ENCODE measurements around the gene RABGGTA.
"Not testable (repeated sequence)": the region's sequence is repeated elsewhere in the genome, so short reads cannot be mapped to it uniquely, and the experiment has no call there.

Gene RABGGTA

DNA sequence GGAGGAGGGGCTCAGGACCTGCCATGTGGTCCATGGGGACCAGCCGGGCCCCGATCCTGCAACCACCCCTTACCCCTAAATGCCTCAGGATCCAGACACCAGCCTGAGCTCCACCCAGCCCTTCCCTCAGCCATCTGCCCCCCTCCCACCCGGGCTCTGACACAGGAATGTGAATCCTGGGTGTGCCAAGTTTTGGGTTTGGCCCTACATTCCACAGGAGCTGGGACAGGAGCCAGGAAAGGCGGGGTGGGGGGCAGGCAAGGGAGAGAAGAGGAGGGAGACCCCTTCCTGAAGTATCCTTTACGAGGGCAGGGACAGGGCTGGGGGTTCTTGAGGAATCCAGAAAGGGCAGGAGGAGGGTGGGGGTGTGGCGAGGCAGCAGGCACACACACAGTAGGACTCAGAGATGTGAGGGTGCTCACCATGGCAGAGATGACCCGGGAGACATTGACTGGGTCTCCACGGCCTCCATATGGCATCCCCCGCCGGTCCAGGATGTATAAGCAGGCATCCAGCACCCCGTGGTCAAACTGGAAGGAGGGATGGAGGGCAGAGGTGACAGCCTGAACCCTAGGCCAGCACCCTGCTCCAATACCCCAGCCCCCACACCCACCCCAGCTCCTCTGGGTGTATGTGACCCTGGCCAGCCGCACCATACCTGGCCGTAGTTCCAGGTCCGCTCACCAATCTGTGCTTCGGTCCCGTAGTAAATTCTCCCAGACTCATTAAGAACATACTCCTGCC, 11.9 kb downstream of the RABGGTA start:
- peak; percentile 84 for DNase-seq

DNA sequence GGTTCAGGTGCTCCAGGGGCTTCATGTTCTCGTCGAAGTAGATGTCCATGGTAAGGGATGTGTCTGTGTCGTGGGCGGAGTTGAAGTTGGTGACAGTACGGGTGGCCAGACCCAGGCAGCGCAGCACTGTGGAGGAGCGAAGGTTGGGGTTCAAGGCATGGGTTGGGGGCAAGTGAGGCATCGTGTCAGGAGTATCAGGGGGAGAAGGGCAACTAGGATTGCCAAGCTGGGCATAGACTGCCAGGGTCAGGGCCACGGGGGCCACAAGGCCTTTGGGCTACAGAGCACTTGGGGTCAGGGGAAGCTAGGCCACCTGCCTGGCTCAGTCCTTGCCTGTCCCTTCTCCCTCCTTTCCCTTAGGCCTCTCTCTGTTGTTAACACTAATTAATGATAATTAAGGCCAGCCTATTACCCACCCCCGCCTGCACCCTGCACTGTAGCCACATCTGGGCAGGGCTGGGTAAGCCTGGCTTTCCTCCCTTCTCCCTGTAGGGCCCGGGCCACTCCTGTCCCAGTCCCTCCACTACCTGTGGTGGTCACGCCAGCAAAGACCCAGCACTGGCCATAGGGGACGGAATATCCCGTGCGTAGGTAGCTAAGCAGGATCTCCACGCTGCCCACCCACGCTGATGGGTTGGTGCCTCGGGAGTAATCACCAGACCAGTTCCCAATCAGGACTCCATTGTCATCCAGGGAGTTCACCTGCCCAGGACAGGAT, 12.7 kb downstream of the RABGGTA start:
- DNase-seq: no peak

DNA sequence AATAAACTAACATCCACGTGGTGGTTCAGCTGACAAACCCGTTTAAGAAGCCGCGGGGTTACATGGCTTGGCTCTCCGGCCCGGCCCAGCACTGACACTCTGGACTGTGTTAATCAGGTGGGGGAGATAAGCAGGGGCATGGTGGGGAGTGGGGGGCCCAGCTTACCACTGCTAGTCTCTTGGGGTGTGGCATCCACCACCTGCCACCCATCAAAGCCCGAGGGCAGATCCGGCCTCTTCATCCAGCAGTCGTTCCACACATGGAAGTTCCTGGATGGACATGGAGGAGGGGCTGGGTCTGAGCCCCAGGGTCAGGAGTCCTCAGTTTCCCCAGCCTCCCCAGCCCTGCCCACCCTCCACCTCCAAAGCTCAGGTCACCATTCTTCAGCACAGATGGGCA, 13.3 kb downstream of the RABGGTA start:
- DNase-seq: no peak

DNA sequence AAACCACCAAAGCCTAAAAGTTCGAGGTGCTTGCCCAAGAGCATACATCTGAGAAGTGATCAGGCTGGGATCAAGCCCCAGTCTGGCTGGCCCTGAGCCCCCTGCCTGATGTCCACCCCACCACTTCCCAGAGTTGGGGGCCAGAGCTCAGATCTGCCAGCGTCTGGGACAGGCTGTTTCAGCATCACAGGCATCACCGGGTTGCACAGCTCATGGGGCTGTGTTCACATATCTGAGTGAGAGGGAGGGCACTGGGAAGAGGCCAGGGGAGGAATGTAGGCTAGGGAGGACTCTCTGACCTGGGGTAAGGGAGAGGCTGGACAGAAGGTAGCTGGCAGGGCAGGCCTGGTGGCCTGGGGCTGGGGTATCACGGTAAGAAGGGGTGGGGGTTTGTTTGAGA, 14.4 kb downstream of the RABGGTA start:
- no peak for DNase-seq

DNA sequence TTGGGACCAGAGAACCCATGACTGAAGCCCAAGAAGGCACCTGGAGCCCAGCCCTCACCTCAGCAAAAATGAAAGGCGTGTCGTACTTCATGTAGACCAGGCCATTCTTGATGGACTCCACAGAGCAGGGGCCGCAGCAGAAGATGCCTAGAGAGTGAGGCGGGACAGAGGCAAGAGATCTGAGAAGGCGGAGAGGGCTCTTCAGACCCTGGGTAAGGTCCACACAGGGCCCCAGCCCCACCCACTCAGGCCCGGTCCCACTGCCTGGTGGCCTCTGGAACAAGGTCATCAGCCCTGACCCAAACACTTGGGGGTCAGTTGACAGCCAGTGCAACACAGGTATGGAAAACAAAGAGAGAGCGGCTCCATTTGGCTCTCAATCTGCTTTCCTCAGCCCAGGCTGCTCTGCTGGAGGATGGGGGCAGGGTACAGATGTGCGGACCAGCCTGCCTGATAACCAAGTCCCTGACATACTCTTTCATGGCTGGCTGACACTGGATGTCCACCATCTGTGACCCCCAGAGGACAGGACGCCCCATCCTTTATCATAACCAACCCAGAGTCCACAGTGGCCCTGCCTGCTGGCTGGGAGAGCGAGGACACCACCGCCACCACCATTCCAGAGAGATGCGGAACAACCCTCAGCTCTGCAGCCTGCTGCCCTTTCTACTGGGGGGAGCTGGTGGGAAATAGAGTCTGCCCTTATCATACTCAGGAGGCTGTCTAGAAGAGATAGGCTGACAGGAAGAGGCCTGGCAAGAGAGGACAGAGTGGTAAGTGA, 15.3 kb downstream of the RABGGTA start:
- DNase-seq: no peak

DNA sequence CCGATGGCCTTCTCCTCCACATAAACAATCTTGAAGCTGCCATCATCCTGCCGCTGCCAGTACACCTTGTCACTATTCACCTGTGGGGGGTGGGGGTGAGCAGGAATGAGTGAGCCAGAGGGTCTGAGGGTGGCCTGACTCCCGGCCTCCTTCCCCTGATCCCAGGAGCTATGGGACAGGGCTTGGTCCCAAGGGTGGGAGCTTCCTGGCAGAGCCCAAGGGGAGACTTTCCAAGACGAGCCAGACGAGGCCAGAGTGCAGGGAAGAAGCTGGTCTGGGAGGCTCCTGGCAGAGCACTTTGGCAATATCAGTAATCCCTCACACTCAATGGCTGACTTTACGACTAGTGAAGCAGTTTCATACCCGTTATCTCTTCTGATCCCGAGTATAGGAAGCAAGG, 16.0 kb downstream of the RABGGTA start:
- no peak for DNase-seq

DNA sequence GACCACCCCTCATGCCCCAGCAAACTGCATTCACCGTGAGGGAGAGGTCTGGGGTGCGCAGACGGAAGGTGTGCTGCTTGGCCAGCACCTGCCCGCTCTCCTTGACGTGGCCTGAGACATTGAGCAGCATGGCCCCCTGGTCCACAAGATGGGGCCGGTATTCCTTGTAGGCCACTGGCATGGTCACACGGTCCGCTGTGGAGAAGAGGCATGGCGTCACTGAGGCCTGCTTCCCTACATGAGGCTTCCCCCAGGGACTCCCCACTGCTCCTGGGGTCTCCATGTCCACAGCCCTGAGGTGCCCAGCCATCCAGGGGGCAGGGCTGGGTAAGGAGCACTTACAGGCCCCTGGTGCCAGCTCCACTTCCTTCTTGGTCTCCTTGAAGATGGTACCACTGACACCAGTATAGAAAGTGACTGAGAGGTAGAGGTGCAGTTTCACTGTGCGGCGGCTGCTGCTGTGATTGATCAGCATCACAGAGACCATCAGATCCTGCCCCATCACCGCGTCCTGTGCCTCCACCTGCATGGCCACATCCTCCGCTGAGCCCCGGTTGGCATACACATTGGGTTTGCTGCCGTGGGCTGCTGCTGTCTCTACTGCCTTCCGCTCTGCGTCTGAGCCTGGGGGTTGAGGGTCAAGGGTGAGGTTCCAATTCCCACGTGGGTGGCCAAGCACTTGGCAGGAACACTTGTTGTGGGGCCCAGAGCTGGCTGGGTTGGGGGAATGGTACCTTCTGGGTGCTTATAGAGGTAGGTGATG, 16.6 kb downstream of the RABGGTA start:
- DNase-seq: no peak

DNA sequence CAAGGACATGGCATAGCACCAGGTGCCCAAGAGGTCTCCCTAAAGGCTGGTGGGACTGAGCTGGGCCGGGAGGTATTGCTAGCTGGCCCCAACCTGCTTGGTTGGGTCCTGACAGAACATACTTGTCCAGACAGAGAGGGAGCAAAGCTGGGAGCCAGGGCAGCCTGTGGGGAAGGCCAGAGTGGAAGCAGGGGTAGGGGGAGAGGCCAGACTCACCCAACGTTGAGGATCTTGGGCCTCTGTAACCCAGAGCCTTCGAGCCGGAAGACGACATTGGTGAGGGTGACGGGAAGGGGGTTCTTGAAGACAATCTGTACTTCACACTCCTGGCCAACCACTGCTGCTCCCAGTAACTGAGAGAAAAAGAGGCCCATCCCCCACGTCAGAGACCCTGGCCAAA, 17.5 kb downstream of the RABGGTA start:
- no peak for DNase-seq

DNA sequence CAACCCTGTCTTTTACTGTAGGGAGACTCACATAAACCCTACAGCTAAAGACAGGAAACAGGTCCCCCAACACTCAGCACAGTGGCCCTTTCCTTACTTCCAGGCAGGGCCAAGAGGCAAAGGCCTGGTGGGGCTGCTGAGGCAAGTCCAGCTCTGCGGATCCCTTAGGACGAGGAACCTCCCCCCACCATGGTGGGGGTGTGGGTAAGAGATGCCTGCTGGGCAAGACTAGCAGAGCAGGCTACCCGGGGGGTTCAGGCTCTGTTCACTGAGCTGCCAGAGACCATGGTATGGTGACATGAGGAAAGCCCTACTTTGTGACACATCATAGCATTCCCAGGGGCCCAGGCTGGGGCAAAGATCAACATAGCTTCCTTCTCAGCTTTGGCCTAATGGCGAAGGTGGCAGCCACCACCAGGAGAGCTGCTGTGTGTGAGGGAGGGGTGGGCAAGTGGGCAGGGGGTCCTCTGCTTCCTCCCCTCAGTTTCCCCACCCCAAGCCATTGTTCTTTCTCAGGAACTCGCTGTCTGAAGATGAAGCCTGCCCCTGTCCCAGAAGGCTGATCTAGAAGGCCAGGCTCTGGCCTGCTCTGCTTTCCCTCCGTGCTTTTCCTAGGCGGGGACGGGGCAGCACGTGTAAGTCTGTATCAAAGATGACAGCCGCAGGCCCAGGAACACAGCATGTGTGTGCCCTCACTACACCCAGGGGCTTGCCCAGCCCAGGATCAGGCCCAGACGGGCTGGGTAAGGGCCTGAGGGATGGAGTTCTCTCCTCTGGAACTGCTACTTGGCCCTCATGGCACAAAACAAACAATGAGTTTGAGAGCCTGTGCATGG, 18.9 kb downstream of the RABGGTA start:
- no peak for DNase-seq

DNA sequence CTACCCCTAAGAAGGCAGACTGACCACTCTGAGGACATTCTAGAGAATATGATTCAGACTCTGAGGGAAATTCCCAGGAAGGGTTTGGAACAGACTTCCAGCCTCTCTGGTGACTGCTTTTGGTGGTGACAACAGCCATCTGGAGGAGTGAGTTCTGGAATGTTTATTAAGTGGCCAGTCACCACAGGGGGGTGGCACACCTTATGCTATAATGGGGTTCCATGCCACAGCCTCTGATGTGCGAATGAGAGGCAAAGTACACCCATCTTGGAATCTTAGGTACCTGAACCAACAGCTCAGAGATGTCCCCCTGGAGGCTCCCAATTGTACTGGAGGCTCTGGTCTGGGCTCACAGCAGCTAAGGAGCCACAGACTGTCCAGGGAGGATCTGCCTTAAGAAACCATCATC, 19.5 kb downstream of the RABGGTA start:
- peak; percentile 17 for DNase-seq

DNA sequence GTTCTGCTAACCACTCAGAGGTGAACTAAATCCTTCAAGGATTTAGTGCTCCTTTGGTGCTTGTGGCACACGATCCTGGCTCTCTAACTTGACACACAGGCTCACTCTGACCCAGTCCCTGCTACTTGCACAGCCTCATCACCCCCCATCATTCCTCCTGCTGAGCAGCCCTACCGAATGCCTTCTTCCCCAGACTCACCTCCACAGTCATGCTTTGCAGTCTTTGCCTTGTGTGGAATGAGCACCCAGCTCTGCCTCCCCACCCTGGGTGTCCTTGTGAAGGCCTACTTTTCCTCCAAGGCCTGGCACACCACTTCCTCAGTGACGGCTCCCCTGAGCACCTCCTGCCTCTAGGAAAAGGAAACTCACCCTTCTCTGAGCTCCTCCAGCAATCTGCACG, 21.0 kb downstream of the RABGGTA start:
- DNase-seq: no peak

DNA sequence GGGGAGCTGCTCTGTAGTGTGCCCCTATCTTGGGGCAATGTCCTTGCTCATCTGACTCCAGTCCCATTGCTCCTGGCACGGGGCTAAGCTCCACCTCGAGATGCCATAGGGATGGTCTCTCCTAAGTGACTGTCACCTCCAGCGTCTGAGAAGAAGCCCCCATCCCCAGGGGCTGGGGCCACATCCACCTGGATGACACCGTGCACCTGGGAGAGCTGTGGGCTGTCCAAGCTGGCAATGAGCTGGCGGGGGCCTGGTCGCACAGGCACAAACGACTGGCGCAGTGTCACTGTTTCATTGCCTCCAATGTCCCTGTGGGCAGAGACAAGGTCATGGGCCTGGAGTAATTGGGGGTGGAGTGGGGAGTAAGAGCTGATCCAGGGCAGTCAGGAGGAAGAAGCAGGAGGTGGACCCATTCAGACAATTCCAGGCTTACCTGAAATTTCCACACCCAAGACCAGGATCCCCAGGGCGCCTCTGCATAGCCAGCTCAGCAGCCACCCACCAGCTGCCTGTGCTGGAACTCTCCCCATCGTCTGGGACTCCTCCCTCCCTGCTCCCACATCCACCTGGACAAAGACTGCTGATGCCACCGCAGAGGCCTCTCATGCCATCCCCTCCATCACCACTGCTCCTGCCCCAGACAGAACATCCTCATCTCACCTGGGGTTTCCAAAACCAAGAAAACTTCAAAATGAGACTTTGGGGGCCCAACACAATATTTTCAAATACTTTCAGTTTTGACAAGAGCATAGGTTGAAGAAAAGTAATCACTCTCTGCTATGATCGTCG, 22.0 kb downstream of the RABGGTA start:
- DNase-seq: no peak

DNA sequence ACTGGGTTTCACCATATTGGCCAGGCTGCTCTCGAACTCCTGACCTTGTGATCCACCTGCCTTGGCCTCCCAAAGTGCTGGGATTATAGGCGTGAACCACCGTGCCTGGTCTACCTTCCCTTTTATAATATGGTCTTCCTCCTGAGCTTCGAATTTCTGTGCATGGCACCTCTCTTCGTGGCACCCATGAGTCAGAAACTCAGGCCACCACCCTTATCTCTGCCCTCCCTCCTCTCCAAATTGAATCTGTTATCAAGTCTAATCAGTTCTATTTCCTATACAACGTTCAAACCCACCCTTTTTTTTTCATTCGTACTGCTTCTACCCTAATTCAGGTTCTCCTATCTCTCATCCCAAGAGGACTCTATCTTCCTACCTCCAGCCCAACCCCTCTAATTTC, 24.0 kb downstream of the RABGGTA start:
- DNase-seq: no peak

DNA sequence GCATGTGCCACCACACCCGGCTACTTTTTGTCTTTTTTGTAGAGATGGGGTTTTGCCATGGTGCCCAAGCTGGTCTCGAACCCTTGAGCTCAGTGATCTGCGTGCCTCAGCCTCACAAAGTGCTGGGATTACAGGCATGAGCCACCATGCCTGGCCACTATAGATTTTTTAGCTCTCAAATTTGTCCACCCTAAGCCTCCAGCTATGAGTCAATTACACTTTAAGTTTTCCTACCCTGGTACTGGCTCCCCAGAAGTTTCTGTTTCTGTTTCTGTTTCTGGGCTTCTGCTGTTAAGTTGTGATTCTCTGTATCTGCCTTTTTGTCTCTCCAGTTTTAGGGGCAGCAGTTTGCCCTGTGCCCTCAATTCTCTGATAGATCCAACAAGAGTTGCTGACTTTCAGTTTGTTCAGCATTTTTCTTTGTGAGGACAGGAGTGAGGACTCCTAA, 24.6 kb downstream of the RABGGTA start:
- DNase-seq: no peak

DNA sequence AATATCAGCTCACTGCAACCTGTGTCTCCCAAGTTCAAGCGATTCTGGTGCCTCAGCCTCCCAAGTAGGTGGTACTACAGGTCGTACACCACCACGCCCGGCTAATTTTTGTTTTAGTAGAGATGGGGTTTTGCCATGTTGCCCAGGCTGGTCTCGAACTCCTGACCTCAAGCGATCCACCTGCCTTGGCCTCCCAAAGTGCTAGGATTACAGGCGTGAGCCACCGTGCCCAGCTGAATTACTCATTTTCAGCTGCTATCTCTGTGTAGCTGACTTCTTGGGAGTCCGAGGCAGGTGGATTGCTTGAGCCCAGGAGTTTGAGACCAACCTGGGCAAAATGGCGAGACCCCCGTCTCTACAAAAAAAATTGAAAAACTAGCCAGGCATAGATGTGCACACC, 26.0 kb downstream of the RABGGTA start:
- DNase-seq: not testable (repeated sequence)

DNA sequence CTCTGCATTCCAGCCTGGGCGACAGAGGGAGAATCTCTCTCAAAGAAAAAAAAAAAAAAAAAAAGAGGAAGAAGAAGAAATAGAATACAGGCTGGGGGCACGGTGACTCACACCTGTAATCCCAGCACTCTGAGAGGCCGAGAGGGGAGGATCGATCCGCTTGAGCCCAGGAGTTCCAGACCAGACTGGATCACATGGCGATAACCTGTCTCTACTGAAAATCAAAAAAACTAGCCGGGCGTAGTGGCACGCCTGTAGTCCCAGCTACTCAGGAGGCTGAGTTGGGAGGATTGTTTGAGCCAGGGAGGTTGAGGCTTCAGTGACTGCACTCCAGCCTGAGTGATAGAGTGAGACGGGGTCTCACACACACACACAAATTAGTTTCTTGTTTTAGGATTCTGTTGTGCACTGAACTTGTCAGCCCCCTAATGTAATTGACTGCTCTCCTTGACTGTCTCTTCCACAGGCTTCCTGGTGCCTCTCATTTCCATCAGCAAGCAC, 28.0 kb downstream of the RABGGTA start:
- DNase-seq: peak; percentile 37

DNA sequence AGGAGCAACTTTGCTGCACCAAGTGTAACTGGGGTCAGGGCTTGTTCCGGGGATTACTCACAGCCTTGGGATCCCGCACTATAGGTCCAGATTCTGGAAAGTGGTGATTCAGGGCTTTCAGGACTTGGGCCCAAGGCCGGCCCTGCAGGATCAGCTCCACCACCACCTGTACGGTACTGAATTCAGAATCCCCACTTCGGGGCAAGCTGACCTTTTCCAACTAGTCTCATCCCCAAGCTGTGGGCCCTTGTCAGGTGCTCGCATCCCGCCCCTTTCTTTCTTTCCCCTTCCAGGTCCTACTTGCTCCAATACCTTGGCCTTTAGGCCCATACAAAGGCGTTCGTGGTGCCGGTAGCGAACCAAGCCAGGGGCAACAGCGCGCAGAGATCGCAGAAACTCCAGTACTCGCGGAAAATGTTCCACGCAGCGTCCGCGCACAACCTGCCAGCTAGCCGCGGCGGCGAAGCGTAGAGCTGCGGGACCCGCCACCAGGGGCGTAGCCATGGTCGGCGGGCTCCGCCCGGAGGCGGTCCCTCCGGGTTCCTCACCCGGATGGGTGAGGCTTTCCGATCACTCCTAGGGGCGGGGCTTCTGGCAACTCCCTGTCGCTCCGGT, 29.5 kb downstream of the RABGGTA start:
- peak; percentile 89 for DNase-seq

DNA sequence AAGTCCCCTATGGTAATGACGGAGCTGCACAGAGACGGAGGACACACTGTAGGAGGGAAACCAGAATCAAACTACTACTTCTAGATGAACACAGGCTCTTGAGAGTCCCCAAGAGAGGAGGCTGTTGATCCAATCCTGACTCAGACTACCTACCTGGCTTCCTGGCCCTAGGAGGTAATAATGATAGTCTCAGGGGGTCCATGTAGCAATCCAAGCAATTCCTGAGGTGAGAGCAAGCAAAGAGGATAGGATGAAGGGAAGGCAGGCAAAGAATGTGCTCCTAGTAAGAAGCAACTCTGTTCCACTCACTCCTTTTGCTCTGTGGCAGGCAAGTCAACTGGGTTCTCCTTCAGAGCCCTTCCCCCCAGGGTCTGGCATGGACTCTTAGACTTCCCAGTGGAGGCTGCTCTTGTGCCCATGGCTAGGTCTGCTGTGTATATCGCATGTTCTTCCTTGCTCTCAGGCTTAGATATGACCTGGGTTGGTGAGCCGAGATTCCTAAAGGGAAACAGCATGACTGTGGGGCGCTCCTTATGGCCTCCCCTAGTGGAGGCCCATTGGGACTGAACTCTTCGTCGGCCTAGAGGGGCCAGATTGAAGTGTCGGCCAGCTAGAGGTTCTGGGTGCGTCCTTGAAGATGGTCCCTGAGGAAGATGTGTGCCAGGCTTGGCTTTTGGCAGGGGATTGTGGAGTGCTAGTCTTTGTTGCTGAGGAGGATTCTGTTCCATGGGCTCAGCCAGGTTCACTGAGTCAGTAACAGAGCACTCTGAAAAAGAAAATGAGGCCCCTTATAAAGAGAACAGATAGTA, 31.1 kb downstream of the RABGGTA start:
- DNase-seq: no peak

DNA sequence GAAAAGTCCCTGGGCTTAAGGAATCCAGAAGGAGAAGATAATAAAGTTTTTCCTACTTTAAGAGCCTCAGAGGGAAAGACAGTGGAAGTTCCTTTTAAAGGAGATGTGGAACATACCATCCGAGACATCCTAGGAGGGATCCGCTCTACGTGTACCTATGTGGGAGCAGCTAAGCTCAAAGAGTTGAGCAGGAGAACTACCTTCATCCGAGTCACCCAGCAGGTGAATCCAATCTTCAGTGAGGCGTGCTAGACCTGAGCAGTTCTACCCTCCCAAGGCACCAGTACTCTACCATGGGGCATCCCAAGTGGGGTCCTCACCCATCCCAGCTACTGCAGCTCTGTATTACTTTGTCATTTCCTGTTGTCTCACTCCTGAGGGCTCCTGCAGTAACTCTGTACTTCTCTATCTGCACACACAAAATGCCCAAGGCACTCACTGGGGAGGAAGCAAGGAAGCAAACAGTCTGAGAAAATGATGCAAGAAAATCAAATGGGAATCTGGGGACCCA, 32.8 kb downstream of the RABGGTA start:
- DNase-seq: no peak
